Measurements from ENCODE around the gene SLC25A2. TPM values are rescaled to one million over a fixed set of nuclear protein-coding genes. Genes with fewer than 3 reads are reported as not detected.
A peak's percentile ranks its signal among the peaks of the same experiment; 100 is the strongest.
"Not testable (repeated sequence)": the region's sequence is repeated elsewhere in the genome, so short reads cannot be mapped to it uniquely, and the experiment has no call there.

Gene SLC25A2
- total RNA-seq, 1 experiment from 2014 or later, result 0.28 TPM

DNA sequence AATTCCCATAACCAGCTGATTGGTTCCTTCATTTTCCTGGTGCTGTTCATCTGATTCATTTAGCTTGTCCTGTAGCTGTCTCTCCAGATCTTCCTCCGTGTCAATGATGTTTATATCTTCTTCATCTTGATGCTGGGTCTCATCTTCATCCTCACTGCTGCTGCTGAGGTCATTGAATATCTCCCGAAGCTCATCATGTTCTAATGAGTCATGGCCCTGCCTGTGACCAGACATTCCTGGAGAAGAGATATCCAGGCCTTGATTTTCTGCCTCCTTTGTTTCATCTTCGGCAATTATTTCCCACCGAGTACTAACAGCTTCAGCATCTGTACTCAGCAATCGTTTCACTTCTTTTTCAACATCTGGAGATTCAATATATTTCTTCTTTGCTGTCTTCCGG is 15.4 kb upstream of the SLC25A2 start:
- CTCF ChIA-PET, result interaction anchor here (1.4 kb wide), 1 partner anchor 11 kb away, joined by 7 read pairs; the partner anchor contains the start of gene PCDHGA1
- in situ Hi-C loops (cut with HindIII; ENCODE audit: low pct_unique_long_range_greater_than_20kb, low sequenced_read_pairs), result no loop called here

DNA sequence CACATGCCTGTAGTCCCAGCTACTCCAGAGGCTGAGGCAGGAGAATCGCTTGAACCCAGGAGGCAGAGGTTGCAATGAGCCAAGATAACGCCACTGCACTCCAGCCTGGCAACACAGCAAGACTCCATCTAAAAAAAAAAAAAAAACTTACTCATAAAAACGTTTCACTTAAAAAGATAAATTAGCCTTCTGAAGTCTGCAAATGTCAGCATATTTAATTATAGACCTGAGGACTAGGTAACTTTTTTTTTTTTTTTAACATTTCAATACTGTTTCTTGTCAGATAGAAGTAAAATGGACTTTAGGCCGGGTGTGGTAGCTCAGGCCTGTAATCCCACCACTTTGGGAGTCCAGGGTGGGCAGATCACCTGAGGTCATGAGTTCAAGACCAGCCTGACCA is 13.1 kb upstream of the SLC25A2 start:
- H3K4me1 ChIP-seq (ENCODE audit: control insufficient read depth, insufficient read depth, low read length); CTCF ChIA-PET; H3K4me3 ChIP-seq (ENCODE audit: low read depth in 2 of 2, low read length in 2 of 2); H3K27me3 ChIP-seq (ENCODE audit: control insufficient read depth, insufficient read depth, low read length); H3K27ac ChIP-seq (ENCODE audit: low read length); H3K36me3 ChIP-seq (ENCODE audit: control insufficient read depth, insufficient read depth, low read length); BruUV-seq (replicated peaks); ATAC-seq; in situ Hi-C loops (cut with HindIII; ENCODE audit: low pct_unique_long_range_greater_than_20kb, low sequenced_read_pairs); DNase-seq (ENCODE audit: low read depth, low spot score): not testable (repeated sequence)
- intact Hi-C loops (cut with micrococcal nuclease; ENCODE audit: unreplicated experiment), result loop anchor here (10.0 kb wide), 1 partner anchor 52 kb away; no protein-coding TSS in a partner anchor
- POLR2A ChIA-PET, result interaction anchor here (0.6 kb wide), 2 partner anchors 57 to 1673 kb away, joined by 3 to 4 read pairs; no protein-coding TSS in a partner anchor
- H3K9me3 ChIP-seq (ENCODE audit: control insufficient read depth, insufficient read depth, low read depth, low read length), result peaks cover 64% of the 10 kb centered on the region

More for the DNA sequence above, 15.4 kb upstream of the SLC25A2 start:
- no peak for ATAC-seq
- Histone ChIP-seq H3K36me3 (ENCODE audit: control insufficient read depth, insufficient read depth, low read length) (peaks cover 2% of the 10 kb centered on the region), H3K27ac (ENCODE audit: low read length) (no peak overlapping the region), H3K4me3 (ENCODE audit: low read depth in 2 of 2, low read length in 2 of 2) (peak overlapping the region; percentile 82 to 91; a peak in 3 of 4 replicates), H3K4me1 (ENCODE audit: control insufficient read depth, insufficient read depth, low read length) (no peaks in the 10 kb centered on the region), H3K27me3 (ENCODE audit: control insufficient read depth, insufficient read depth, low read length) (no peaks in the 10 kb centered on the region), H3K9me3 (ENCODE audit: control insufficient read depth, insufficient read depth, low read depth, low read length) (peaks cover 55% of the 10 kb centered on the region)
- DNase-seq (ENCODE audit: low read depth, low spot score), result no peak
- POLR2A ChIA-PET, result no interaction called here
- intact Hi-C loops (cut with micrococcal nuclease; ENCODE audit: unreplicated experiment), result loop anchor here (10.0 kb wide), 1 partner anchor 54 kb away; no protein-coding TSS in a partner anchor
- no peak for TF ChIP-seq REST (IDR thresholded peaks at IDR 0.05; ENCODE audit: insufficient read depth in 1 of 2, low read depth in 2 of 2, low read length in 1 of 2)
- TSS peak; percentile 85 for BruUV-seq (replicated peaks)

DNA sequence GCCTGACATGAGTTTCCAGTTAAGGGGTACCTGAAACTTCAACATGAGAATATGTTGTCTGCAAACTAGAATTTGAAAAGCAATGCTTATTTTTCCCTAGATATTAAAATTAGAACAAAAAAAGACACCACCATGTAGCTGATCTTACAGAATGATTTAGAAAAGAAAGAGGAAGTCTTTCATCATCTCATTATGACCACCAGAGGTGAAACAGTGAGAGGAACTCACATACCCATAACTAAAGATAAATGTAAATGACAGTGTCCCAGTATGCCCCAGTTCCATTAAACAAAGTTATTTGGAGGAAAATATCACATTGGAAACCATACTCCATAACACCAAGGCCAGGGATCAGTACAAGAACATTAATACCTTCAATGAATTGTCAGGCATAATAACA is 9.9 kb upstream of the SLC25A2 start:
- intact Hi-C loops (cut with micrococcal nuclease; ENCODE audit: unreplicated experiment) (loop anchor here (10.0 kb wide), 1 partner anchor 49 kb away; no protein-coding TSS in a partner anchor), in situ Hi-C loops (cut with HindIII; ENCODE audit: low pct_unique_long_range_greater_than_20kb, low sequenced_read_pairs) (no loop called here)
- CTCF ChIA-PET, result no interaction called here
- Histone ChIP-seq H3K27ac (ENCODE audit: low read length) (no peak overlapping the region), H3K27me3 (ENCODE audit: control insufficient read depth, insufficient read depth, low read length) (no peaks in the 10 kb centered on the region), H3K36me3 (ENCODE audit: control insufficient read depth, insufficient read depth, low read length) (no peaks in the 10 kb centered on the region), H3K4me1 (ENCODE audit: control insufficient read depth, insufficient read depth, low read length) (no peaks in the 10 kb centered on the region), H3K9me3 (ENCODE audit: control insufficient read depth, insufficient read depth, low read depth, low read length) (peaks cover 65% of the 10 kb centered on the region), H3K4me3 (ENCODE audit: low read depth in 2 of 2, low read length in 2 of 2) (no peak overlapping the region)
- DNase-seq (ENCODE audit: low read depth, low spot score), result no peak
- POLR2A ChIA-PET, result no interaction called here
- BruUV-seq (replicated peaks), result no TSS peak
- no peak for ATAC-seq
- TF ChIP-seq REST (IDR thresholded peaks at IDR 0.05; ENCODE audit: insufficient read depth in 1 of 2, low read depth in 2 of 2, low read length in 1 of 2) (no peak), POLR2AphosphoS5 (IDR thresholded peaks at IDR 0.05; ENCODE audit: low read depth, low read length) (no peak), TCF7L2 (IDR thresholded peaks at IDR 0.05; ENCODE audit: low read depth, low read length) (no peak)
